Right lung (tissue), 5 donors: ENCODE data around the gene OGFOD2. TPM values are rescaled to one million over a fixed set of nuclear protein-coding genes. Genes with fewer than 3 reads are reported as not detected.

Source experiments
- DNase-seq, 2 donors: peaks; one replicate each; pipeline ENCODE4 v3.0.0-alpha.2; 2013
- polyA plus RNA-seq, 5 donors: library from polyadenylated mRNA; unstranded; fragments of 120-200 nt; gene quantifications; one replicate each; pipeline versions ENCODE4 v1.2.1 to v1.2.3, GENCODE V29; 2013; ENCODE audit warnings: inconsistent platforms in 1 of 5, low replicate concordance in 1 of 5; ENCODE audit not compliant: insufficient read length in 5 of 5, insufficient read depth in 1 of 5

Gene OGFOD2
- polyA plus RNA-seq, 5 donors = 15.1 to 23.7 (median 16.8) TPM

- DNase-seq = no peak
Observed at GRCh38 chr12:122949816-122950675, 25.0 kb upstream of the OGFOD2 start.

GRCh38 chr12:122951406-122951805 is 23.6 kb upstream of the OGFOD2 start:
- DNase-seq = no peak

GRCh38 chr12:122951979-122952892 is 22.8 kb upstream of the OGFOD2 start:
- DNase-seq = peak in 1 of 2 donors; percentile 63

GRCh38 chr12:122955156-122955555 is 19.9 kb upstream of the OGFOD2 start:
- no peak for DNase-seq

- DNase-seq = no peak
Observed at GRCh38 chr12:122956035-122956434, 19.0 kb upstream of the OGFOD2 start.

- no peak for DNase-seq
Observed at GRCh38 chr12:122958198-122958888, 16.7 kb upstream of the OGFOD2 start.

- no peak for DNase-seq
Observed at GRCh38 chr12:122959566-122960192, 15.4 kb upstream of the OGFOD2 start.

- DNase-seq = no peak
Observed at GRCh38 chr12:122960193-122960569, 14.9 kb upstream of the OGFOD2 start.

GRCh38 chr12:122961531-122962329 is 13.3 kb upstream of the OGFOD2 start:
- DNase-seq = no peak

- no peak for DNase-seq
Observed at GRCh38 chr12:122963941-122964265, 11.1 kb upstream of the OGFOD2 start.

GRCh38 chr12:122964439-122965257 is 10.4 kb upstream of the OGFOD2 start:
- DNase-seq = no peak

- no peak for DNase-seq
Observed at GRCh38 chr12:122965321-122965751, 9.7 kb upstream of the OGFOD2 start.

- peak; percentile 74 to 80 for DNase-seq
Observed at GRCh38 chr12:122965851-122966742, 8.9 kb upstream of the OGFOD2 start, which contains the start of gene ABCB9. ABCB9 (minus strand) TSS chr12:122966463; CDS start chr12:122960235, 6,228 bp downstream.

GRCh38 chr12:122966743-122967550 is 8.1 kb upstream of the OGFOD2 start:
- no peak for DNase-seq

- DNase-seq = no peak
Observed at GRCh38 chr12:122968104-122968503, 6.9 kb upstream of the OGFOD2 start.

- DNase-seq = no peak
Observed at GRCh38 chr12:122969676-122970075, 5.4 kb upstream of the OGFOD2 start.

GRCh38 chr12:122974274-122974891 is 661 bp upstream of the OGFOD2 start:
- DNase-seq = peak; percentile 97 to 98
